ENCODE data around the gene PLAAT5.
A peak's percentile ranks its signal among the peaks of the same experiment; 100 is the strongest.

Gene PLAAT5

GRCh38 chr11:63505857-63506528, 15.0 kb upstream of the PLAAT5 start, which contains the start of gene LGALS12:
Gene LGALS12, plus strand, starts transcription at chr11:63506084. Its CDS starts 375 bp downstream, at chr11:63506459.
- H3K9me3 Mint-ChIP-seq: peaks cover under 1% of the 10 kb centered on the region
- H3K4me3 Mint-ChIP-seq: peak within 1 kb of the TSS; percentile 32
- H3K27ac Mint-ChIP-seq: no peak within 1 kb of the TSS
- peaks cover 10% of the 10 kb centered on the region for H3K27me3 Mint-ChIP-seq
- H3K4me1 Mint-ChIP-seq (ENCODE audit: low read depth): peaks cover 74% of the 10 kb centered on the region
- intact Hi-C loops (cut with micrococcal nuclease): no loop called here
- H3K36me3 Mint-ChIP-seq (ENCODE audit: low read depth): no peaks in the 10 kb centered on the region

DNA sequence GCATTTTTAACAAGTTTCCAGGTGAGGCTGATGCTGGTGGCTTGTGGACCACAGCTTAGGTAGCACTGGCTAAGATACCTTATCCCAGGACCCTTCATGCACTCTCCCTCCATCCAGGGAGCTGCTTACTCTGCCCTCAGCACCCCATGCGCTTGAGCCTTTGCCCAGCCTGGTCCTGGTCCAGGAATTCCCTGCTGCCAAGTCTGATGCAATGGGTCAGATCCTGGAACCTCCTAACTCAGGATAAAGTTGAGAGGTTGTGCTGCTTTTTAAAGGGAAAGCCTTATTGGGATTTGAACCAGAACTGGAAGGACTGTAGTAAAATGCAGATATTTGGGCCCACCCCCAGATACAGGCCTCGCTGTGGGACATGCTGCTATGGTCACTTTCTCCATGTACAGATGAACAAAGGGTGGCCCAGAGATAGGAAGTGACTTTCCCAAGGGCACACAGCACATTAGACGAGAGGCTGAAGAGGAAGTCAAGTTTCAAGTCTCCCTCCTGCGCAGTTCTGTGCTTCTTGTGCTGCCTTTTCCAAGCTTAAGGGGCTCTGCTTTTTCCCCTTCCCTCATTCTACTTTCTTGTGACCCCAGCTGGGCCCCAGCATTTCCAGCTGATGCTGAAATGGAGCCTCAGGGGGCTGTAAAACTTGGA, 14.1 kb upstream of the PLAAT5 start:
- no peak overlapping the region for H3K27ac Mint-ChIP-seq
- intact Hi-C loops (cut with micrococcal nuclease): no loop called here
- peaks cover 74% of the 10 kb centered on the region for H3K4me1 Mint-ChIP-seq (ENCODE audit: low read depth)
- H3K36me3 Mint-ChIP-seq (ENCODE audit: low read depth): peaks cover 6% of the 10 kb centered on the region
- no peak overlapping the region for H3K4me3 Mint-ChIP-seq
- H3K9me3 Mint-ChIP-seq: peaks cover 10% of the 10 kb centered on the region
- peaks cover 10% of the 10 kb centered on the region for H3K27me3 Mint-ChIP-seq

GRCh38 chr11:63504054-63504453, 13.1 kb upstream of the PLAAT5 start:
- peaks cover 74% of the 10 kb centered on the region for H3K4me1 Mint-ChIP-seq (ENCODE audit: low read depth)
- peaks cover 19% of the 10 kb centered on the region for H3K9me3 Mint-ChIP-seq
- peaks cover 10% of the 10 kb centered on the region for H3K27me3 Mint-ChIP-seq
- peak overlapping the region; percentile 52 for H3K27ac Mint-ChIP-seq
- intact Hi-C loops (cut with micrococcal nuclease): no loop called here
- peaks cover 11% of the 10 kb centered on the region for H3K36me3 Mint-ChIP-seq (ENCODE audit: low read depth)
- no peak overlapping the region for H3K4me3 Mint-ChIP-seq

- intact Hi-C loops (cut with micrococcal nuclease): no loop called here
- Mint-ChIP-seq H3K27ac (peak overlapping the region; percentile 52), H3K36me3 (ENCODE audit: low read depth) (peaks cover 11% of the 10 kb centered on the region), H3K4me1 (ENCODE audit: low read depth) (peaks cover 69% of the 10 kb centered on the region), H3K27me3 (peaks cover 10% of the 10 kb centered on the region), H3K9me3 (peaks cover 25% of the 10 kb centered on the region), H3K4me3 (peak overlapping the region; percentile 35)
These were observed 12.5 kb upstream of the PLAAT5 start for GRCh38 chr11:63503492-63503891.

GRCh38 chr11:63502252-63502820, 11.4 kb upstream of the PLAAT5 start:
- intact Hi-C loops (cut with micrococcal nuclease): no loop called here
- H3K9me3 Mint-ChIP-seq: peaks cover 34% of the 10 kb centered on the region
- peaks cover 58% of the 10 kb centered on the region for H3K4me1 Mint-ChIP-seq (ENCODE audit: low read depth)
- H3K27ac Mint-ChIP-seq: no peak overlapping the region
- peaks cover 11% of the 10 kb centered on the region for H3K36me3 Mint-ChIP-seq (ENCODE audit: low read depth)
- H3K27me3 Mint-ChIP-seq: peaks cover 12% of the 10 kb centered on the region
- no peak overlapping the region for H3K4me3 Mint-ChIP-seq

DNA sequence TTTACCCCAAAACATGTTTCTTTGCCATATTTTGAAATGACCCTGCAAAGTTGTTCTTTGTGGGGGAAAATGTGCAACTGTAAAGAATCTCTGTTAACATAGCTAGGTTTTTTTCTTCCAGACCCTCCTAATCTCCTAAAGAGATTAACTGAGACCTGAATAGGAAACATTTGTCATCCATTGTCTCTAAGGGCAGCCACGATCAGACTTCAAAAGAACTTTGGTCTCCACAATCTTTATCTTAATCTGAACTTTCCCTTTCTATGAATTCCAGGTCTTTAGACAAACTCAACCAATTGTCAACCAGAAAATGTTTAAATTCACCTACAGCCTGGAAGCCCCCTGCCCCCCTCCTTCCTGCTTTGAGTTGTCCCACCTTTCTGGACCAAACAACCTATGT, 10.3 kb upstream of the PLAAT5 start:
- peaks cover 45% of the 10 kb centered on the region for H3K9me3 Mint-ChIP-seq
- peaks cover 55% of the 10 kb centered on the region for H3K4me1 Mint-ChIP-seq (ENCODE audit: low read depth)
- no peak overlapping the region for H3K27ac Mint-ChIP-seq
- H3K36me3 Mint-ChIP-seq (ENCODE audit: low read depth): peaks cover 11% of the 10 kb centered on the region
- peaks cover 9% of the 10 kb centered on the region for H3K27me3 Mint-ChIP-seq
- H3K4me3 Mint-ChIP-seq: no peak overlapping the region
- intact Hi-C loops (cut with micrococcal nuclease): no loop called here

DNA sequence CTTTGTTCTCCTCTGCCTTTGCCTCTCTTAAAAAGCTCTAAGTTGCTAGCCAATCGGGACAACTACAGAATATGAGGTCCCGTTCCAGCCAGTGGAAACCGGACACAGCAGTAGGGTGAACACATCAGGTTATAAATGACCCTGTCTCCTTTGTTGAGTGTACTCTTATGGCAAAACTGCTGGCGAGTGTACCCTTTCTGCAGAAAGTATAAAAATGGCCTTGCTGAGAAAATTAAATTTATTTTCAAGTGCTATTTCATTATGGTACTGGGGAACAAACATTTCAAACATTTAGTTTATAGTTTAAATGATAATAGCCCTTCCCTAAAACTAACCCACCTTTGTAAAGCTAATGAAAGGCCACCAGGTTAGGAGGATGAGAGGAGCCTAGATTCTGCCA, 8.9 kb upstream of the PLAAT5 start:
- peaks cover 11% of the 10 kb centered on the region for H3K36me3 Mint-ChIP-seq (ENCODE audit: low read depth)
- no peak overlapping the region for H3K4me3 Mint-ChIP-seq
- H3K27me3 Mint-ChIP-seq: peaks cover 2% of the 10 kb centered on the region
- intact Hi-C loops (cut with micrococcal nuclease): loop anchor here (10.0 kb wide), 1 partner anchor 45 kb away; no protein-coding TSS in a partner anchor
- peaks cover 47% of the 10 kb centered on the region for H3K9me3 Mint-ChIP-seq
- no peak overlapping the region for H3K27ac Mint-ChIP-seq
- peaks cover 43% of the 10 kb centered on the region for H3K4me1 Mint-ChIP-seq (ENCODE audit: low read depth)

- H3K27me3 Mint-ChIP-seq: peaks cover 32% of the 10 kb centered on the region
- peaks cover 5% of the 10 kb centered on the region for H3K36me3 Mint-ChIP-seq (ENCODE audit: low read depth)
- H3K27ac Mint-ChIP-seq: no peak overlapping the region
- peaks cover 36% of the 10 kb centered on the region for H3K9me3 Mint-ChIP-seq
- H3K4me3 Mint-ChIP-seq: no peak overlapping the region
- intact Hi-C loops (cut with micrococcal nuclease): loop anchor here (10.0 kb wide), 1 partner anchor 50 kb away; no protein-coding TSS in a partner anchor
- peaks cover 33% of the 10 kb centered on the region for H3K4me1 Mint-ChIP-seq (ENCODE audit: low read depth)
These were observed 4.0 kb upstream of the PLAAT5 start for GRCh38 chr11:63494975-63495374.

DNA sequence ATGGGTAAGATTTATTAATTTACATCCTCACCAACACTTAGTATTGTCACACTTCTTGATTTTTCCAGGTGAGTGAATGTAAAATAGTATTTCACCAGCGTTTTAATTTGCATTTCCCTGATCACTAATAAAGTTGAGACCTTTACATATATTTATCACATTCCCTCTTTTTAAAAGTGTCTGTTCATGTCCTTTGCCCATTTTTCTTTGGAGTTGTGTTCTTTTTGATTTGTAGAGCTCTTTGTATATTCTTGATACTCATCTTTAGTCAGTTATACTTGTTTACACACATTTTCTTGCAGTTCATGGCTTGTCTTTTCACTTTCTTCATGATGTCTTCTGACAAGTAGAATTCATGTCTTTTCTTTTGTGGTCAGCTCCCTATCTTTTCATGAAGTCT, 2.2 kb upstream of the PLAAT5 start:
- Mint-ChIP-seq H3K4me3 (no peak overlapping the region), H3K36me3 (ENCODE audit: low read depth) (no peaks in the 10 kb centered on the region), H3K27ac (no peak overlapping the region), H3K4me1 (ENCODE audit: low read depth) (peaks cover 44% of the 10 kb centered on the region), H3K9me3 (peaks cover 19% of the 10 kb centered on the region), H3K27me3 (peaks cover 34% of the 10 kb centered on the region)
- intact Hi-C loops (cut with micrococcal nuclease): loop anchor here (10.0 kb wide), 1 partner anchor 52 kb away; no protein-coding TSS in a partner anchor

GRCh38 chr11:63492441-63492840, 1.5 kb upstream of the PLAAT5 start:
- peaks cover 14% of the 10 kb centered on the region for H3K9me3 Mint-ChIP-seq
- H3K4me3 Mint-ChIP-seq: no peak overlapping the region
- intact Hi-C loops (cut with micrococcal nuclease): loop anchor here (10.0 kb wide), 1 partner anchor 52 kb away; no protein-coding TSS in a partner anchor
- H3K4me1 Mint-ChIP-seq (ENCODE audit: low read depth): peaks cover 44% of the 10 kb centered on the region
- H3K27ac Mint-ChIP-seq: no peak overlapping the region
- H3K27me3 Mint-ChIP-seq: peaks cover 38% of the 10 kb centered on the region
- H3K36me3 Mint-ChIP-seq (ENCODE audit: low read depth): no peaks in the 10 kb centered on the region

GRCh38 chr11:63491636-63492372, 837 bp upstream of the PLAAT5 start:
- H3K27me3 Mint-ChIP-seq: peaks cover 38% of the 10 kb centered on the region
- peaks cover 8% of the 10 kb centered on the region for H3K9me3 Mint-ChIP-seq
- no peak overlapping the region for H3K27ac Mint-ChIP-seq
- H3K36me3 Mint-ChIP-seq (ENCODE audit: low read depth): no peaks in the 10 kb centered on the region
- intact Hi-C loops (cut with micrococcal nuclease): loop anchor here (10.0 kb wide), 1 partner anchor 53 kb away; no protein-coding TSS in a partner anchor
- peaks cover 42% of the 10 kb centered on the region for H3K4me1 Mint-ChIP-seq (ENCODE audit: low read depth)
- no peak overlapping the region for H3K4me3 Mint-ChIP-seq

GRCh38 chr11:63491240-63491587, 247 bp upstream of the PLAAT5 start:
- Mint-ChIP-seq H3K4me1 (ENCODE audit: low read depth) (peaks cover 36% of the 10 kb centered on the region), H3K36me3 (ENCODE audit: low read depth) (no peaks in the 10 kb centered on the region), H3K27ac (no peak overlapping the region), H3K4me3 (peak overlapping the region; percentile 78), H3K27me3 (peaks cover 38% of the 10 kb centered on the region), H3K9me3 (peaks cover 2% of the 10 kb centered on the region)
- intact Hi-C loops (cut with micrococcal nuclease): loop anchor here (10.0 kb wide), 1 partner anchor 54 kb away; no protein-coding TSS in a partner anchor

DNA sequence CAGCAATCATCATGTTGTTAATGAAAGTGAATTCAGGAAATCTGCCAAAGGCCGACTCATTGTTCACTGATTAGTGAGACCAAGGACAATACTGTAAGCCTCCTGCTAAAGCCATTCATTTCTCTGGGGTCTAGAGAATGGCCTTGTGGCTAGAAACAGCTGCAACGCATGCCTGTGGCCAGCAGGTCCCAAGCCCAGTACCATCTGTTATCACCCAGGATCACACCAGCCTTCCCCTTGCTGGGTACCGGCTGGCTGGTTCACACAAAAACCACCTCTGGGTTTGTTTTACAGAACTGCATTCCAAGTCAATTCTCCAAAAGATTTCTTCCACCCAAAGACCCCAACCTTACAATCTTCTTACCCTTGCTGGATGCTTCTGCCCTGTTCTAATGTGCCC, 1.1 kb downstream of the PLAAT5 start:
- no peaks in the 10 kb centered on the region for H3K36me3 Mint-ChIP-seq (ENCODE audit: low read depth)
- peaks cover 34% of the 10 kb centered on the region for H3K4me1 Mint-ChIP-seq (ENCODE audit: low read depth)
- H3K9me3 Mint-ChIP-seq: peaks cover 14% of the 10 kb centered on the region
- no peak overlapping the region for H3K4me3 Mint-ChIP-seq
- H3K27ac Mint-ChIP-seq: no peak overlapping the region
- intact Hi-C loops (cut with micrococcal nuclease): loop anchor here (10.0 kb wide), 1 partner anchor 55 kb away; no protein-coding TSS in a partner anchor
- H3K27me3 Mint-ChIP-seq: peaks cover 50% of the 10 kb centered on the region

Data from dendritic cell treated with granulocyte-macrophage colony-stimulating factor and Interleukin-4, amounts not matched to agents 40 ng/mL and 50 ng/mL, for 4 days (primary cell).